Activated CD8-positive, alpha-beta T cell treated with anti-CD3 and anti-CD28 coated beads for 36 hours (primary cell): ENCODE data around the gene MAP3K7. TPM values are rescaled to one million over a fixed set of nuclear protein-coding genes. Genes with fewer than 3 reads are reported as not detected.

Experiments used
- ATAC-seq: fragments of 200-7000 bp; cut with Tn5 transposase; one replicate; pipeline ENCODE4 v1.10.0; 2021; ENCODE audit warnings: mild to moderate bottlenecking, moderate library complexity
- CTCF ChIA-PET: fragments of 350-600 bp; sonication (Branson Sonifier 250); formaldehyde crosslinking; loops from one replicate; lab custom pipeline; 2021; ENCODE audit warnings: antibody characterized with exemption; lab: Charles Lee
- POLR2A ChIA-PET: fragments of 350-600 bp; sonication (Branson Sonifier 250); formaldehyde crosslinking; loops from one replicate; lab custom pipeline; 2021; ENCODE audit warnings: antibody characterized with exemption; lab: Charles Lee
- DNase-seq: peaks from one replicate; pipeline ENCODE4 v3.0.0-alpha.2; 2020
- H3K27ac Mint-ChIP-seq: one replicate; pipeline ENCODE4 v1.8.0; 2021; ENCODE audit warnings: mild to moderate bottlenecking, mixed read lengths
- H3K27me3 Mint-ChIP-seq: one replicate; pipeline ENCODE4 v1.8.0; 2021; ENCODE audit warnings: mixed read lengths
- H3K36me3 Mint-ChIP-seq: one replicate; pipeline ENCODE4 v1.8.0; 2021; ENCODE audit warnings: low read depth, mixed read lengths
- H3K4me1 Mint-ChIP-seq: one replicate; pipeline ENCODE4 v1.8.0; 2021; ENCODE audit warnings: low read depth, mixed read lengths
- H3K4me3 Mint-ChIP-seq: one replicate; pipeline ENCODE4 v1.8.0; 2021; ENCODE audit warnings: mild to moderate bottlenecking, moderate library complexity, mixed read lengths
- H3K9me3 Mint-ChIP-seq: one replicate; pipeline ENCODE4 v1.8.0; 2021; ENCODE audit warnings: mixed read lengths
- CTCF ChIP-seq: fragments of 200-600 bp; IDR thresholded peaks from one replicate; pipeline ENCODE4 v1.8.0; 2022; ENCODE audit warnings: antibody characterized with exemption, mild to moderate bottlenecking
- intact Hi-C: fragments of 100-400 bp; cut with micrococcal nuclease; formaldehyde crosslinking; loops from one replicate; pipeline ENCODE4 v1.10.0; 2022
- total RNA-seq, 2 experiments: library from RNA; stranded (reverse); gene quantifications; one replicate each; pipeline ENCODE4 v1.2.3, GENCODE V29; 2021

The MAP3K7 gene
- total RNA-seq, 2 experiments from 2014 or later = 22.1 to 22.8 TPM

GRCh38 chr6:90471263-90471662 lies 115.6 kb downstream of the MAP3K7 start:
- POLR2A ChIA-PET = interaction anchor here (1.2 to 1.8 kb wide), 2 partner anchors 9 to 13 kb away, joined by 3 to 6 read pairs; no protein-coding TSS in a partner anchor
- CTCF ChIA-PET = interaction anchor here (1.0 to 12.8 kb wide), 5 partner anchors 8 to 182 kb away, joined by 3 to 231 read pairs (median 4); no protein-coding TSS in a partner anchor
- H3K4me1 Mint-ChIP-seq = peaks cover 78% of the 10 kb centered on the region
- H3K27ac Mint-ChIP-seq = no peak overlapping the region
- peaks cover 3% of the 10 kb centered on the region for H3K9me3 Mint-ChIP-seq
- ATAC-seq (no peak), DNase-seq (no peak)
- H3K27me3 Mint-ChIP-seq = no peaks in the 10 kb centered on the region
- H3K4me3 Mint-ChIP-seq = no peak overlapping the region
- intact Hi-C loops = loop anchor here (5.0 kb wide), 1 partner anchor 389 kb away; no protein-coding TSS in a partner anchor
- H3K36me3 Mint-ChIP-seq = no peaks in the 10 kb centered on the region
- TF ChIP-seq CTCF = no peak

- intact Hi-C loops = loop anchor here (5.0 kb wide), 1 partner anchor 388 kb away; no protein-coding TSS in a partner anchor
- Mint-ChIP-seq H3K4me1 (peaks cover 81% of the 10 kb centered on the region), H3K4me3 (no peak overlapping the region), H3K27ac (no peak overlapping the region), H3K36me3 (no peaks in the 10 kb centered on the region), H3K9me3 (peaks cover 3% of the 10 kb centered on the region), H3K27me3 (no peaks in the 10 kb centered on the region)
- no peak for TF ChIP-seq CTCF
- CTCF ChIA-PET = interaction anchor here (0.8 to 12.8 kb wide), 6 partner anchors 9 to 180 kb away, joined by 3 to 231 read pairs (median 5); no protein-coding TSS in a partner anchor
- ATAC-seq (no peak), DNase-seq (no peak)
- POLR2A ChIA-PET = interaction anchor here (1.0 to 1.2 kb wide), 4 partner anchors 12 to 174 kb away, joined by 3 to 5 read pairs (median 4); no protein-coding TSS in a partner anchor
Observed at GRCh38 chr6:90469906-90470305, 117.0 kb downstream of the MAP3K7 start.

GRCh38 chr6:90468859-90469258 lies 118.0 kb downstream of the MAP3K7 start:
- H3K4me3 Mint-ChIP-seq = no peak overlapping the region
- DNase-seq (no peak), ATAC-seq (no peak)
- no peak for TF ChIP-seq CTCF
- peak overlapping the region; percentile 27 for H3K27ac Mint-ChIP-seq
- H3K9me3 Mint-ChIP-seq = peaks cover 3% of the 10 kb centered on the region
- ChIA-PET POLR2A (no interaction called here), CTCF (interaction anchor here (0.8 to 12.8 kb wide), 5 partner anchors 8 to 182 kb away, joined by 4 to 231 read pairs (median 8); no protein-coding TSS in a partner anchor)
- intact Hi-C loops = no loop called here
- H3K4me1 Mint-ChIP-seq = peaks cover 80% of the 10 kb centered on the region
- H3K27me3 Mint-ChIP-seq = no peaks in the 10 kb centered on the region
- H3K36me3 Mint-ChIP-seq = no peaks in the 10 kb centered on the region

GRCh38 chr6:90468080-90468479 lies 118.8 kb downstream of the MAP3K7 start:
- ChIA-PET CTCF (interaction anchor here (0.7 to 3.2 kb wide), 4 partner anchors 9 to 182 kb away, joined by 3 to 9 read pairs (median 4); no protein-coding TSS in a partner anchor), POLR2A (interaction anchor here (3.2 kb wide), 1 partner anchor 11 kb away, joined by 22 read pairs; no protein-coding TSS in a partner anchor)
- Mint-ChIP-seq H3K4me1 (peaks cover 81% of the 10 kb centered on the region), H3K9me3 (peaks cover 3% of the 10 kb centered on the region), H3K27ac (peak overlapping the region; percentile 65), H3K27me3 (no peaks in the 10 kb centered on the region), H3K36me3 (no peaks in the 10 kb centered on the region), H3K4me3 (no peak overlapping the region)
- TF ChIP-seq CTCF = no peak
- DNase-seq = peak; percentile 71
- intact Hi-C loops = no loop called here
- peak; percentile 41 for ATAC-seq

- no peak for TF ChIP-seq CTCF
- POLR2A ChIA-PET = interaction anchor here (0.6 to 3.2 kb wide), 5 partner anchors 10 to 323 kb away, joined by 3 to 22 read pairs (median 8); partner anchors contain the start of gene BACH2
- DNase-seq (no peak), ATAC-seq (no peak)
- no peaks in the 10 kb centered on the region for H3K36me3 Mint-ChIP-seq
- CTCF ChIA-PET = interaction anchor here (0.7 to 3.2 kb wide), 5 partner anchors 9 to 527 kb away, joined by 3 to 14 read pairs (median 8); no protein-coding TSS in a partner anchor
- intact Hi-C loops = loop anchor here (2.0 kb wide), 2 partner anchors 69 to 183 kb away; no protein-coding TSS in a partner anchor
- peak overlapping the region; percentile 92 for H3K27ac Mint-ChIP-seq
- H3K4me1 Mint-ChIP-seq = peaks cover 80% of the 10 kb centered on the region
- no peak overlapping the region for H3K4me3 Mint-ChIP-seq
- peaks cover 3% of the 10 kb centered on the region for H3K9me3 Mint-ChIP-seq
- H3K27me3 Mint-ChIP-seq = no peaks in the 10 kb centered on the region
Observed at GRCh38 chr6:90467546-90467945, 119.3 kb downstream of the MAP3K7 start.
